ENCODE results near the gene ZYX.

Gene ZYX

DNA sequence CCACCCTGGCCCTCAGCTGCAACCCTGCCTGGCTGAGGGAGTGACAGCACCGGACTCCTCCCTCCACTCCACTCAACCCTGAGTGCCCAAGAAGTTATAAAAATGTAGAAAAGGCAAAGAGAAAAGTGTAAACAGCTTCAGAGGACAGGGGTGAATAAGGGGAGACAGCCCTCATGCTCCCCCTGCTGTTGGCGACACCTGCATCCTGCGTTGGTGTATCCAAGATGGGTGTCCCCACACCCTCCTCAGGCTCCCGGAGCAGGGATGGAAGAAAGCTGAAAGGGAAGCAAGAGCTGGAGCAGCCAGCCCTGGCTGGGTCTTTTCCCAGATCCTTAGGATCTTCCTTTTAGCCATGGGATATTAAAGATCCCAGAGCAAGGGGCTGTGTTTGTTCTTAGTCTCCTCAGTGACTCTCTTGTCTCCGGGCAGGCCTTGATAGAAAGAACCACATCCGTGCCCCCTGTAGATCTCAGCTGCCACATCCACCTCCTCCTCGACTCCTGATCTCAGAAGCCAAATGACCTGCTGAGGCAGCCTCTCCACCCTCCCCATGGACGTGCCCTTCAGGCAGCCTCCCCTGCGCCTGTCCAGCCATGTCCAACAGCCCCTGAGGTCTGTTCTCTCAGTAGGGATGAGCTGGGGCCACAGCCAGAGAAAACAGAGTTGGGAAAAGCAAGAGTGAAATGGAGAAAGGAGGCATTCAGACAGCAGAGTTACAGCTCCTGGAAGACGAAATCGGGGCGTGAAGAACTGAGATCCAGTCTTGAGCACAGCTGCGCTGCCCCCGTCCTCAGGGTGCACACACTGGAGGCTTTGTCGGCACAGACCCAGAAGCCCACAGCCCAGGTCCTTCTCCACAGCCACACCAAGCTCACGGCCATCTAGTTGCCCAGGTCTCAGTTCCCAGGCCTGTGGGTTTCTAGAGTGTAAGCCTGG lies 25.4 kb upstream of the ZYX start:
- Histone ChIP-seq H3K27me3 (ENCODE audit: low read length) (no peaks in the 10 kb centered on the region), H2AFZ (ENCODE audit: low read depth, low read length, severe bottlenecking) (no peak overlapping the region), H3K36me3 (ENCODE audit: low read length) (no peaks in the 10 kb centered on the region), H3F3A (ENCODE audit: insufficient read depth) (no peaks in the 10 kb centered on the region), H3K4me2 (ENCODE audit: low read depth, low read length, poor library complexity, severe bottlenecking) (no peak overlapping the region), H4K20me1 (ENCODE audit: low read depth, low read length) (no peaks in the 10 kb centered on the region), H3K79me2 (ENCODE audit: insufficient read depth, low read length) (no peaks in the 10 kb centered on the region), H3K9ac (ENCODE audit: low read length) (no peak overlapping the region), H3K4me3 (ENCODE audit: insufficient read depth, low read length, poor library complexity, severe bottlenecking) (no peak overlapping the region), H3K9me3 (ENCODE audit: insufficient read depth, low read length) (no peaks in the 10 kb centered on the region), H3K9me2 (replicated peaks; ENCODE audit: insufficient read depth, low read length) (no peaks in the 10 kb centered on the region), H3K27ac (ENCODE audit: low read depth, low read length) (no peak overlapping the region)
- no peak for TF ChIP-seq EZH2phosphoT487 (conservative IDR thresholded peaks at IDR 0.05; ENCODE audit: low read length)

GRCh38 chr7:143356414-143357050 lies 24.6 kb upstream of the ZYX start:
- no peaks in the 10 kb centered on the region for H3F3A ChIP-seq (ENCODE audit: insufficient read depth)

DNA sequence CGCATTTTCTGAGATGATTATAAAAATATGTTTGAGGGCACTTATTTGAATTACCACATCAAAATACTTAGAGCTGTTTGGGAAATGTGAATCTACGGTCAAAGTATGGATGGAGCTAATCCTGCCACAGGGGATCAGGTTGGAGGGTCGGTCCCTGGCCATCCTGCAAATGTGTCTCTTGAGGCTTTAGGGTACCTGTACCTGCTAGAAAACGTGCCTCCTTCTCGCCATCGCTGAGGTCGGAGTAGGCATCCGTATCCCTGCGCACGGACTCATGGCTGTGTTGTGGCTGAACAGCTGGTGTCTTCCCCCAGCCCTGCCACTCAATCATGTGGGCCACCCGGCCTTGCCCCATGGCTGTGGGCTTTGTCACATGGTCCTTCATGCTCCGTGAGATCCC lies 22.5 kb upstream of the ZYX start:
- Histone ChIP-seq H3K9me2 (replicated peaks; ENCODE audit: insufficient read depth, low read length) (no peaks in the 10 kb centered on the region), H3K79me2 (ENCODE audit: insufficient read depth, low read length) (no peaks in the 10 kb centered on the region), H3K4me2 (ENCODE audit: low read depth, low read length, poor library complexity, severe bottlenecking) (no peak overlapping the region), H3K9me3 (ENCODE audit: insufficient read depth, low read length) (no peaks in the 10 kb centered on the region), H3K4me3 (ENCODE audit: insufficient read depth, low read length, poor library complexity, severe bottlenecking) (no peak overlapping the region), H2AFZ (ENCODE audit: low read depth, low read length, severe bottlenecking) (no peak overlapping the region), H4K20me1 (ENCODE audit: low read depth, low read length) (no peaks in the 10 kb centered on the region), H3K36me3 (ENCODE audit: low read length) (no peaks in the 10 kb centered on the region), H3K9ac (ENCODE audit: low read length) (no peak overlapping the region), H3F3A (ENCODE audit: insufficient read depth) (no peaks in the 10 kb centered on the region), H3K27ac (ENCODE audit: low read depth, low read length) (no peak overlapping the region), H3K27me3 (ENCODE audit: low read length) (no peaks in the 10 kb centered on the region)
- TF ChIP-seq, protein P1, sequence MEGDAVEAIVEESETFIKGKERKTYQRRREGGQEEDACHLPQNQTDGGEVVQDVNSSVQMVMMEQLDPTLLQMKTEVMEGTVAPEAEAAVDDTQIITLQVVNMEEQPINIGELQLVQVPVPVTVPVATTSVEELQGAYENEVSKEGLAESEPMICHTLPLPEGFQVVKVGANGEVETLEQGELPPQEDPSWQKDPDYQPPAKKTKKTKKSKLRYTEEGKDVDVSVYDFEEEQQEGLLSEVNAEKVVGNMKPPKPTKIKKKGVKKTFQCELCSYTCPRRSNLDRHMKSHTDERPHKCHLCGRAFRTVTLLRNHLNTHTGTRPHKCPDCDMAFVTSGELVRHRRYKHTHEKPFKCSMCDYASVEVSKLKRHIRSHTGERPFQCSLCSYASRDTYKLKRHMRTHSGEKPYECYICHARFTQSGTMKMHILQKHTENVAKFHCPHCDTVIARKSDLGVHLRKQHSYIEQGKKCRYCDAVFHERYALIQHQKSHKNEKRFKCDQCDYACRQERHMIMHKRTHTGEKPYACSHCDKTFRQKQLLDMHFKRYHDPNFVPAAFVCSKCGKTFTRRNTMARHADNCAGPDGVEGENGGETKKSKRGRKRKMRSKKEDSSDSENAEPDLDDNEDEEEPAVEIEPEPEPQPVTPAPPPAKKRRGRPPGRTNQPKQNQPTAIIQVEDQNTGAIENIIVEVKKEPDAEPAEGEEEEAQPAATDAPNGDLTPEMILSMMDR (IDR thresholded peaks at IDR 0.05; ENCODE audit: insufficient read depth, low read length, poor library complexity, severe bottlenecking): no peak
- no peak for TF ChIP-seq EZH2phosphoT487 (conservative IDR thresholded peaks at IDR 0.05; ENCODE audit: low read length)

More at GRCh38 chr7:143356414-143357050, 24.6 kb upstream of the ZYX start:
- Histone ChIP-seq H3K79me2 (ENCODE audit: insufficient read depth, low read length) (no peaks in the 10 kb centered on the region), H3K9ac (ENCODE audit: low read length) (no peak overlapping the region), H3K9me3 (ENCODE audit: insufficient read depth, low read length) (no peaks in the 10 kb centered on the region), H3K27ac (ENCODE audit: low read depth, low read length) (no peak overlapping the region), H3K27me3 (ENCODE audit: low read length) (no peaks in the 10 kb centered on the region), H2AFZ (ENCODE audit: low read depth, low read length, severe bottlenecking) (no peak overlapping the region), H3K4me3 (ENCODE audit: insufficient read depth, low read length, poor library complexity, severe bottlenecking) (no peak overlapping the region), H3K4me2 (ENCODE audit: low read depth, low read length, poor library complexity, severe bottlenecking) (no peak overlapping the region), H3K36me3 (ENCODE audit: low read length) (no peaks in the 10 kb centered on the region), H4K20me1 (ENCODE audit: low read depth, low read length) (no peaks in the 10 kb centered on the region), H3K9me2 (replicated peaks; ENCODE audit: insufficient read depth, low read length) (no peaks in the 10 kb centered on the region)
- no peak for TF ChIP-seq EZH2phosphoT487 (conservative IDR thresholded peaks at IDR 0.05; ENCODE audit: low read length)
- TF ChIP-seq, protein P1 (IDR thresholded peaks at IDR 0.05; ENCODE audit: insufficient read depth, low read length, poor library complexity, severe bottlenecking): no peak

Data from SU-DHL-6 (cell line).